Measurements from ENCODE around the gene GNG8.

Gene GNG8

GRCh38 chr19:46660008-46660517 is 24.1 kb upstream of the GNG8 start:
- H3K27ac ChIP-seq (ENCODE audit: low read depth, low read length), result no peak overlapping the region
- H3K4me3 ChIP-seq (ENCODE audit: low read length), result peak overlapping the region; percentile 72
- 6% methylated on average over 14 of the region's 14 CpGs for WGBS
- no peaks in the 10 kb centered on the region for H3K36me3 ChIP-seq (ENCODE audit: insufficient read depth, low read length)
- peaks cover 4% of the 10 kb centered on the region; the same call in 1 of the 2 replicates for H3K4me1 ChIP-seq (ENCODE audit: insufficient read depth, low read length)
- H3K27me3 ChIP-seq (ENCODE audit: insufficient read depth, low read length), result peaks cover 25% of the 10 kb centered on the region
- H3K9ac ChIP-seq (ENCODE audit: low read depth, low read length), result no peak overlapping the region
- H3K9me3 ChIP-seq (ENCODE audit: insufficient read depth, low read depth, low read length), result no peaks in the 10 kb centered on the region

- H3K4me3 ChIP-seq (ENCODE audit: low read length), result peak overlapping the region; percentile 72
- WGBS, result 4% methylated on average over 22 of the region's 28 CpGs
- H3K27ac ChIP-seq (ENCODE audit: low read depth, low read length), result peak overlapping the region; percentile 60; the same call in 1 of the 2 replicates
- H3K9ac ChIP-seq (ENCODE audit: low read depth, low read length), result no peak overlapping the region
- H3K9me3 ChIP-seq (ENCODE audit: insufficient read depth, low read depth, low read length), result no peaks in the 10 kb centered on the region
- H3K27me3 ChIP-seq (ENCODE audit: insufficient read depth, low read length), result peaks cover 25% of the 10 kb centered on the region
- no peaks in the 10 kb centered on the region for H3K36me3 ChIP-seq (ENCODE audit: insufficient read depth, low read length)
- H3K4me1 ChIP-seq (ENCODE audit: insufficient read depth, low read length), result peaks cover 10% of the 10 kb centered on the region
Observed at GRCh38 chr19:46659151-46660007, 23.4 kb upstream of the GNG8 start.

GRCh38 chr19:46656541-46656940 is 20.5 kb upstream of the GNG8 start:
- no peaks in the 10 kb centered on the region for H3K36me3 ChIP-seq (ENCODE audit: insufficient read depth, low read length)
- H3K27ac ChIP-seq (ENCODE audit: low read depth, low read length), result no peak overlapping the region
- H3K4me3 ChIP-seq (ENCODE audit: low read length), result no peak overlapping the region
- 97% methylated on average over 4 of the region's 5 CpGs for WGBS
- H3K27me3 ChIP-seq (ENCODE audit: insufficient read depth, low read length), result peaks cover 25% of the 10 kb centered on the region
- H3K4me1 ChIP-seq (ENCODE audit: insufficient read depth, low read length), result peaks cover 16% of the 10 kb centered on the region
- H3K9ac ChIP-seq (ENCODE audit: low read depth, low read length), result no peak overlapping the region
- H3K9me3 ChIP-seq (ENCODE audit: insufficient read depth, low read depth, low read length), result no peaks in the 10 kb centered on the region

- H3K9ac ChIP-seq (ENCODE audit: low read depth, low read length), result no peak overlapping the region
- H3K27ac ChIP-seq (ENCODE audit: low read depth, low read length), result peak overlapping the region; percentile 69; the same call in 1 of the 2 replicates
Observed at GRCh38 chr19:46654621-46655152, 18.7 kb upstream of the GNG8 start.

GRCh38 chr19:46650445-46650844 is 14.4 kb upstream of the GNG8 start:
- no peaks in the 10 kb centered on the region; the same call in 1 of the 2 replicates for H3K9me3 ChIP-seq (ENCODE audit: insufficient read depth, low read depth, low read length)
- peaks cover 51% of the 10 kb centered on the region for H3K27me3 ChIP-seq (ENCODE audit: insufficient read depth, low read length)
- H3K9ac ChIP-seq (ENCODE audit: low read depth, low read length), result no peak overlapping the region
- H3K4me1 ChIP-seq (ENCODE audit: insufficient read depth, low read length), result peaks cover 13% of the 10 kb centered on the region
- no peaks in the 10 kb centered on the region for H3K36me3 ChIP-seq (ENCODE audit: insufficient read depth, low read length)
- WGBS, result 94% methylated on average over 7 of the region's 7 CpGs
- H3K27ac ChIP-seq (ENCODE audit: low read depth, low read length), result no peak overlapping the region
- no peak overlapping the region for H3K4me3 ChIP-seq (ENCODE audit: low read length)

More at GRCh38 chr19:46654621-46655152, 18.7 kb upstream of the GNG8 start:
- Histone ChIP-seq H3K9me3 (ENCODE audit: insufficient read depth, low read depth, low read length) (no peaks in the 10 kb centered on the region), H3K36me3 (ENCODE audit: insufficient read depth, low read length) (no peaks in the 10 kb centered on the region), H3K4me1 (ENCODE audit: insufficient read depth, low read length) (peaks cover 16% of the 10 kb centered on the region), H3K4me3 (ENCODE audit: low read length) (no peak overlapping the region), H3K27me3 (ENCODE audit: insufficient read depth, low read length) (peaks cover 28% of the 10 kb centered on the region)
- WGBS, result 33% methylated on average over 16 of the region's 16 CpGs

- no peak overlapping the region for H3K27ac ChIP-seq (ENCODE audit: low read depth, low read length)
- H3K4me3 ChIP-seq (ENCODE audit: low read length), result peak overlapping the region; percentile 39
- H3K36me3 ChIP-seq (ENCODE audit: insufficient read depth, low read length), result no peaks in the 10 kb centered on the region
- H3K9me3 ChIP-seq (ENCODE audit: insufficient read depth, low read depth, low read length), result no peaks in the 10 kb centered on the region; the same call in 1 of the 2 replicates
- peak overlapping the region; percentile 44; the same call in 1 of the 2 replicates for H3K9ac ChIP-seq (ENCODE audit: low read depth, low read length)
- 12% methylated on average over 143 of the region's 144 CpGs for WGBS
- H3K27me3 ChIP-seq (ENCODE audit: insufficient read depth, low read length), result peaks cover 52% of the 10 kb centered on the region
- H3K4me1 ChIP-seq (ENCODE audit: insufficient read depth, low read length), result peaks cover 5% of the 10 kb centered on the region; the same call in 1 of the 2 replicates
Observed at GRCh38 chr19:46648961-46649960, 13.3 kb upstream of the GNG8 start.

GRCh38 chr19:46648060-46648960 is 12.3 kb upstream of the GNG8 start:
- H3K9me3 ChIP-seq (ENCODE audit: insufficient read depth, low read depth, low read length), result no peaks in the 10 kb centered on the region; the same call in 1 of the 2 replicates
- H3K27ac ChIP-seq (ENCODE audit: low read depth, low read length), result no peak overlapping the region
- H3K4me3 ChIP-seq (ENCODE audit: low read length), result peak overlapping the region; percentile 39
- peaks cover 52% of the 10 kb centered on the region for H3K27me3 ChIP-seq (ENCODE audit: insufficient read depth, low read length)
- H3K4me1 ChIP-seq (ENCODE audit: insufficient read depth, low read length), result no peaks in the 10 kb centered on the region
- WGBS, result 17% methylated on average over 63 of the region's 63 CpGs
- no peaks in the 10 kb centered on the region for H3K36me3 ChIP-seq (ENCODE audit: insufficient read depth, low read length)
- H3K9ac ChIP-seq (ENCODE audit: low read depth, low read length), result peak overlapping the region; percentile 44; the same call in 1 of the 2 replicates

GRCh38 chr19:46646402-46646801 is 10.4 kb upstream of the GNG8 start:
- Histone ChIP-seq H3K27ac (ENCODE audit: low read depth, low read length) (no peak overlapping the region), H3K4me1 (ENCODE audit: insufficient read depth, low read length) (no peaks in the 10 kb centered on the region), H3K4me3 (ENCODE audit: low read length) (no peak overlapping the region), H3K36me3 (ENCODE audit: insufficient read depth, low read length) (no peaks in the 10 kb centered on the region), H3K9ac (ENCODE audit: low read depth, low read length) (no peak overlapping the region), H3K27me3 (ENCODE audit: insufficient read depth, low read length) (peaks cover 57% of the 10 kb centered on the region), H3K9me3 (ENCODE audit: insufficient read depth, low read depth, low read length) (no peaks in the 10 kb centered on the region; the same call in 1 of the 2 replicates)
- WGBS, result 98% methylated on average over 2 of the region's 3 CpGs

GRCh38 chr19:46644720-46645119 is 8.7 kb upstream of the GNG8 start:
- Histone ChIP-seq H3K9me3 (ENCODE audit: insufficient read depth, low read depth, low read length) (no peaks in the 10 kb centered on the region; the same call in 1 of the 2 replicates), H3K27ac (ENCODE audit: low read depth, low read length) (no peak overlapping the region), H3K36me3 (ENCODE audit: insufficient read depth, low read length) (no peaks in the 10 kb centered on the region), H3K4me3 (ENCODE audit: low read length) (no peak overlapping the region), H3K9ac (ENCODE audit: low read depth, low read length) (no peak overlapping the region), H3K4me1 (ENCODE audit: insufficient read depth, low read length) (no peaks in the 10 kb centered on the region), H3K27me3 (ENCODE audit: insufficient read depth, low read length) (peaks cover 58% of the 10 kb centered on the region)
- WGBS, result 49% methylated on average over 3 of the region's 3 CpGs

- H3K27me3 ChIP-seq (ENCODE audit: insufficient read depth, low read length), result peaks cover 53% of the 10 kb centered on the region
- H3K9ac ChIP-seq (ENCODE audit: low read depth, low read length), result no peak overlapping the region
- H3K9me3 ChIP-seq (ENCODE audit: insufficient read depth, low read depth, low read length), result no peaks in the 10 kb centered on the region
- H3K36me3 ChIP-seq (ENCODE audit: insufficient read depth, low read length), result no peaks in the 10 kb centered on the region
- H3K4me1 ChIP-seq (ENCODE audit: insufficient read depth, low read length), result 0 out of 2 replicates have a peak, but pooled peaks cover 3% of the 10 kb centered on the region
- WGBS, result 74% methylated on average over 2 of the region's 2 CpGs
- H3K27ac ChIP-seq (ENCODE audit: low read depth, low read length), result no peak overlapping the region
- H3K4me3 ChIP-seq (ENCODE audit: low read length), result no peak overlapping the region
Observed at GRCh38 chr19:46640656-46641055, 4.7 kb upstream of the GNG8 start.
